Tibial nerve (tissue), 4 donors: ENCODE results near the gene ZPR1. TPM values are rescaled to one million over a fixed set of nuclear protein-coding genes. Genes with fewer than 3 reads are reported as not detected.

ENCODE experiments used
- DNase-seq, 2 donors: peaks; one replicate each; pipeline ENCODE4 v3.0.0-alpha.2; 2019; ENCODE audit warnings: low spot score in 2 of 2
- H3K27ac ChIP-seq, 4 donors: fragments of 200-600 bp; sonication (generic) in 3 of 4; one replicate each; pipeline ENCODE4 v1.5.1; 2017 to 2019; ENCODE audit warnings: mild to moderate bottlenecking in 1 of 4
- H3K27me3 ChIP-seq, 2 donors: fragments of 200-600 bp; sonication (generic) in 1 of 2; one replicate each; pipeline versions ENCODE4 v1.5.1 to v1.6.0; 2017 to 2019
- H3K36me3 ChIP-seq, 3 donors: fragments of 200-600 bp; sonication (generic); one replicate each; pipeline ENCODE4 v1.5.1; 2018 to 2019
- H3K4me1 ChIP-seq, 4 donors: fragments of 200-600 bp; sonication (generic) in 3 of 4; one replicate each; pipeline ENCODE4 v1.5.1; 2017 to 2019
- H3K4me3 ChIP-seq, 4 donors: fragments of 200-600 bp; sonication (generic) in 3 of 4; one replicate each; pipeline ENCODE4 v1.5.1; 2017 to 2019; ENCODE audit warnings: mild to moderate bottlenecking in 1 of 4, moderate library complexity in 1 of 4
- H3K9me3 ChIP-seq, 4 donors: fragments of 200-600 bp; sonication (generic) in 3 of 4; one replicate each; pipeline ENCODE4 v1.5.1; 2017 to 2019
- EP300 ChIP-seq, 2 donors: sonication (generic); formaldehyde crosslinking; IDR thresholded peaks; one replicate each; pipeline ENCODE4 v1.6.1; 2017; ENCODE audit warnings: antibody characterized with exemption in 2 of 2, mild to moderate bottlenecking in 1 of 2
- POLR2A ChIP-seq, 2 donors: fragments of 450-650 bp; IDR thresholded peaks; one replicate each; pipeline ENCODE4 v1.6.1; 2017; ENCODE audit warnings: antibody characterized with exemption in 2 of 2, mild to moderate bottlenecking in 2 of 2, moderate library complexity in 2 of 2
- WGBS, 2 donors: methylation state at CpG; one replicate each; pipeline ENCODE4 v1.1.5; 2018; 5-methylcytosine and 5-hydroxymethylcytosine counted together
- total RNA-seq, 4 donors: library from RNA; depleted of rRNA; stranded (reverse); fragments of >200 nt; gene quantifications; one replicate each; pipeline ENCODE4 v1.1.0, GENCODE V29; 2016
- TF ChIP-seq, protein P1 (sequence below), 5 experiments: fragments of 200-600 bp in 3 of 5; fragments of 450-650 bp in 2 of 5; sonication (generic) in 3 of 5; IDR thresholded peaks; one replicate each; pipeline ENCODE4 v1.5.1; 2016 to 2019; ENCODE audit warnings: antibody characterized with exemption in 5 of 5, mild to moderate bottlenecking in 3 of 5, moderate library complexity in 2 of 5

The ZPR1 gene
- total RNA-seq, 4 donors from 2014 or later: 11.4 to 28.5 (median 23.8) TPM

DNA sequence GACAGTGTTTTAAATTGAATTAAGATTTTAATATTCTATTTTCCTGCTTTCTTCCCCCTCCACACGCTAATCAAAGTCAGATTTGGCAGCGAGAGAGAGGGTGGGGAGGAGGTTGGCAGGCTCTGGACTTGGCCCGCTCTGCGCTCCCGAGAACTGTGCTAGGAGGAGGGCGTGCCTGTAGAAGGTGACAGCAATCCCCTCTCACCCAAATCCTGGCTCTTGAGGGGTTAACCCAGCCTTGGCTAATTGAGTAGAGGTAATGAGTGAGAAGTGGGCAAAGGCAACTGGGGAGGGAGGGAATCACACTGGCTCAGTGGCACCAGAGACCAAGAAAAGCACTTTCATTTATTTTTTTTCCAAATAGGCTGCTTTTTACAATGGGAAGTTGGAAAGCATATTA lies 57.2 kb downstream of the ZPR1 start:
- TF ChIP-seq POLR2A (IDR thresholded peaks at IDR 0.05): no peak
- TF ChIP-seq, protein P1, sequence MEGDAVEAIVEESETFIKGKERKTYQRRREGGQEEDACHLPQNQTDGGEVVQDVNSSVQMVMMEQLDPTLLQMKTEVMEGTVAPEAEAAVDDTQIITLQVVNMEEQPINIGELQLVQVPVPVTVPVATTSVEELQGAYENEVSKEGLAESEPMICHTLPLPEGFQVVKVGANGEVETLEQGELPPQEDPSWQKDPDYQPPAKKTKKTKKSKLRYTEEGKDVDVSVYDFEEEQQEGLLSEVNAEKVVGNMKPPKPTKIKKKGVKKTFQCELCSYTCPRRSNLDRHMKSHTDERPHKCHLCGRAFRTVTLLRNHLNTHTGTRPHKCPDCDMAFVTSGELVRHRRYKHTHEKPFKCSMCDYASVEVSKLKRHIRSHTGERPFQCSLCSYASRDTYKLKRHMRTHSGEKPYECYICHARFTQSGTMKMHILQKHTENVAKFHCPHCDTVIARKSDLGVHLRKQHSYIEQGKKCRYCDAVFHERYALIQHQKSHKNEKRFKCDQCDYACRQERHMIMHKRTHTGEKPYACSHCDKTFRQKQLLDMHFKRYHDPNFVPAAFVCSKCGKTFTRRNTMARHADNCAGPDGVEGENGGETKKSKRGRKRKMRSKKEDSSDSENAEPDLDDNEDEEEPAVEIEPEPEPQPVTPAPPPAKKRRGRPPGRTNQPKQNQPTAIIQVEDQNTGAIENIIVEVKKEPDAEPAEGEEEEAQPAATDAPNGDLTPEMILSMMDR (IDR thresholded peaks at IDR 0.05): no peak
- TF ChIP-seq EP300 (IDR thresholded peaks at IDR 0.05): no peak
- Histone ChIP-seq H3K4me3 (no peak overlapping the region), H3K36me3 (no peaks in the 10 kb centered on the region), H3K4me1 (peaks cover 0 to 25% (median 4%) of the 10 kb centered on the region in 4 donors), H3K27me3 (no peaks in the 10 kb centered on the region), H3K9me3 (no peaks in the 10 kb centered on the region), H3K27ac (no peak overlapping the region)
- no peak for DNase-seq
- WGBS, 2 donors: 47 to 63% methylated on average over 6 of the region's 6 CpGs

DNA sequence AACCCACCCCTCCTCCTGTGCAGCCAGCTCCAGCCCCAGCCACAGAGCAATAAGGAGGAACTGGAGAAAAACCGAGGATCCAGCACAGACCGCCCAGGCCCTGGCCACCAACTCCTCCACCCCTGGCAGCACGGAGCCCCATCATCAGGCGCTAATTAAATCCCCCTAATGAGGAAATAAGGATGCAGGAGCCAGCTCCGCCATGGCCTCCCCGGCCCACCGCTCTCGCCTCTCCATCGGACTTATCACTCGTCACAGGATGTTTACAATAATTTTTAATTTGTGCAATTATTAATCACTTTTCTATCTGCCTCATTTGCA lies 57.6 kb downstream of the ZPR1 start:
- no peak overlapping the region for H3K4me3 ChIP-seq
- no peaks in the 10 kb centered on the region for H3K27me3 ChIP-seq
- no peak for DNase-seq
- no peaks in the 10 kb centered on the region for H3K36me3 ChIP-seq
- H3K27ac ChIP-seq: no peak overlapping the region
- WGBS, 2 donors: 72 to 80% methylated on average over 10 of the region's 10 CpGs
- no peaks in the 10 kb centered on the region for H3K9me3 ChIP-seq
- TF ChIP-seq, protein P1 (IDR thresholded peaks at IDR 0.05): no peak
- TF ChIP-seq POLR2A (IDR thresholded peaks at IDR 0.05): no peak
- TF ChIP-seq EP300 (IDR thresholded peaks at IDR 0.05): no peak
- H3K4me1 ChIP-seq: peaks cover 0 to 27% (median 5%) of the 10 kb centered on the region in 4 donors

DNA sequence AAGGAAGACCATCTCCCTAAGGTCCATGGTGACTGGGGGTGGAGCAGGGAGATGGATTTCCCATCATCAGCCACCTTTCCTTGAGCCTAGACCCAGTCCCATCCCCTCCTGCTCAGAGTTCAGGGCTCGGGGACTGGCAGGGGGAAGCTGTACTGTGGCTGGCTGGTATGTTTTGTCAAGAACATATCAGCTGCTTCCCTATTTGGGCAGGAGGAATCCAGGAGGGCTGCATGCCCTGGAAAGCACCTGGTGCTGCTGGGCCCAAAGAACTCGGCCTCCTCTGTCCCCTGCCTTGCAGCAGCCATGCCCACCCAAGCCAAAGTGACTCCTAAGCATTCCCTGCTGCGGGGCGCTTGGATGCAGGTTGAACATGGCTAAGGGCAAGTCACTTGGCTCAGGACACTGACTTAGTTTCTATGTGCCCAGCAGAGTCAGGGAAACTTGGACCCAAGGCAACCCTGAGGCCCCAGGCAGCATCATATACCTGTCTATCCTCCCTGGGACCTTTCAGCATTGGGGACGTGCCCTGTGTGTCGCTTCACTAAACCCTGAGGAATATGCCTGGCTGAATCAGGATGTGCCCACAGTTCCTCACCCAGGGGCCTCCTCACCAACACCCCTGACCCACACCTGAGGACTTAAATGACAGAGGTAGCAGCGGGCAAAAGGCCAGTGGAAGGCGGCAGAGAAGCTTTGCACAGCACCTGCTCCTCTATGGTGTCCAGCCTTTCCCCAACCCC lies 58.2 kb downstream of the ZPR1 start:
- DNase-seq: no peak
- Histone ChIP-seq H3K4me1 (peaks cover 0 to 27% (median 5%) of the 10 kb centered on the region in 4 donors), H3K27ac (no peak overlapping the region), H3K36me3 (no peaks in the 10 kb centered on the region), H3K27me3 (no peaks in the 10 kb centered on the region), H3K9me3 (no peaks in the 10 kb centered on the region), H3K4me3 (no peak overlapping the region)
- TF ChIP-seq, protein P1 (IDR thresholded peaks at IDR 0.05): no peak
- TF ChIP-seq POLR2A (IDR thresholded peaks at IDR 0.05) (no peak), EP300 (IDR thresholded peaks at IDR 0.05) (no peak)
- 90 to 92% methylated on average over 8 of the region's 8 CpGs for WGBS, 2 donors

DNA sequence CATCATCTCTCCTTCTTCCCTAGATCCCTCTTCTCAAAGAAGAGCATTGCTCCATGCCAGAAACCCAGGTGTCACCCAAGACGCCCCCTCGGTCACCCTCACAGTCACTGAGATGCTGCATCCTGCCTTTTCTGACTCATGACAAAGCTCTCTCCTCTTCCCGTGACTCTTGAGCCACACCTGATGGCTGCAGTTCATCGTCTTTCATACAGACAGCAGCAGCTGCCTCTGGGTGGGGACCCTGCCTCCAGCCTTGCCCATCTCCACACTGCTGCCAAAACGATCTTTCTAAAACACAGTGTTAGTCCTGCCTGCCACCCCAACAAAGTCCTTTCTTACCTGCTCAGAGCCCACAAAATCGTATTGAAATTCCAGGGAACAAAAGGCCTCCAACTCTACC lies 59.8 kb downstream of the ZPR1 start:
- DNase-seq: no peak
- H3K4me3 ChIP-seq: no peak overlapping the region
- H3K27ac ChIP-seq: no peak overlapping the region
- WGBS, 2 donors: 78 to 79% methylated on average over 6 of the region's 6 CpGs
- H3K36me3 ChIP-seq: no peaks in the 10 kb centered on the region
- peaks cover 0 to 27% (median 5%) of the 10 kb centered on the region in 4 donors for H3K4me1 ChIP-seq
- H3K27me3 ChIP-seq: no peaks in the 10 kb centered on the region
- no peaks in the 10 kb centered on the region for H3K9me3 ChIP-seq
- TF ChIP-seq, protein P1 (IDR thresholded peaks at IDR 0.05): no peak
- TF ChIP-seq POLR2A (IDR thresholded peaks at IDR 0.05) (no peak), EP300 (IDR thresholded peaks at IDR 0.05) (no peak)

DNA sequence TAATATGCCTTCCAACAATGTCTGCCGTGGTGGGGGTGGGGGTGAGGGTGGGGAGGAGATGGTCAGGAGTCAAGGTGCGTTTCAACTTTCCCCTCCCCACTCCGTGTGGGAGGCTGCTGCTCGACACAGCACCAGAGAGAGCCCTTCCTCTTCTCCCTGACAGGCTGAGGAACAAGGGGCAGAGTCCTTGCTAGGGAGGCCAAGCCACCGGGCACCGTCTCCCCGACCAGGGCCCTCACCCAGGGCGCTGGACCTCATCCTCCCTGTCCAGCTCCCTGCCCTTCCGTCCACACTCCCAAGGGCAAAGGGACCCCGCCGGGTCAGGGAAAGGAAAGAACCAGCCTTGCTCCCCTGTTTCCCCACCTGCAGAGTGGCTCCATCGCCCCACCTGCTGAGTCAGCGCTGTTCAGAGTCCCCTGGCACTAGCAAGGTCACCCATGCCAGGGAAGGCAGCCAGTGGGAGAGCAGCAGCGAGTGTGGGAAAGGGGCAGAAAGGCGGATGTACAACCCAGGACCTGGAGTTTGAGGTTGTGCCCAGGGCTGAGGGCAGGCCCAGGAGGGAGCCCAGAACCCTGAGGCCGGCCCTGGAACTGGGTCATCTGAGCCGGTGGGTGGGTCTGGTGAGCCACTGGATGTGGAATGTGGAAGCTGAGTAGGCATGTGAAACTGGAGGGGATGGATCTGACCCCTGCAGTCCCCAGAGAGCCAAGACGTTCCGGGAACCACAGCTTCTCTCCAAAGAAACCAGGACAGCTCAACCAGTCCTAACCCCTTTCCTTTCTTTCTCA lies 62.2 kb downstream of the ZPR1 start:
- TF ChIP-seq EP300 (IDR thresholded peaks at IDR 0.05): no peak
- TF ChIP-seq, protein P1 (IDR thresholded peaks at IDR 0.05): no peak
- no peak for TF ChIP-seq POLR2A (IDR thresholded peaks at IDR 0.05)
- WGBS, 2 donors: 45 to 64% methylated on average over 19 of the region's 19 CpGs
- Histone ChIP-seq H3K4me3 (no peak overlapping the region), H3K9me3 (no peaks in the 10 kb centered on the region), H3K36me3 (no peaks in the 10 kb centered on the region), H3K4me1 (peaks cover 0 to 18% (median 2%) of the 10 kb centered on the region in 4 donors), H3K27me3 (no peaks in the 10 kb centered on the region), H3K27ac (peak overlapping the region in 1 of 4 donors; percentile 0)
- DNase-seq: no peak
